Measurements from ENCODE around the gene ETS1. TPM values are rescaled to one million over a fixed set of nuclear protein-coding genes. Genes with fewer than 3 reads are reported as not detected.

ETS1 gene
- total RNA-seq, 1 experiment from 2014 or later = 29.9 TPM

DNA sequence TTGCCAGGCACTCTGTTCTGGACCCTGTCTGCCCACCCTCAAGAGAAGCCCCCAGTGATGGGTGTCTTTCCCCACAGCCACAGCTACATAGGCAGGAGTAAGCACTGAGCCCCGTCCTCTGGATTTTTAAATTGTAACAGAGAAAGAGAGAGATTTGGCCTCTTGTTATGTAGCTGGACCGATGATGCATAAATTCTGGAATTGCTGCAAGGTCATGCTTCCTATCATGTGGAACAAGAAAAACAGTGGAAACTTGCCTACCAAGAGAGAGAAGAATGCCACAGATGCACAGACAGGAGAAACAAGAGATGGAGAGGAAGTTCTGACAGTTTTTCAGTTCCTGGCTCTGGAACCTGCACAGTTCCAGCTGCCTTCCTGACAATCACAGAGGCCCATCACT is 150.2 kb downstream of the ETS1 start:
- Mint-ChIP-seq H3K4me1 (no peaks in the 10 kb centered on the region), H3K4me3 (no peak overlapping the region), H3K36me3 (ENCODE audit: insufficient read depth in 1 of 3, low read depth in 3 of 3) (no peaks in the 10 kb centered on the region), H3K27me3 (ENCODE audit: low read depth) (no peaks in the 10 kb centered on the region; the same call in 1 of the 2 replicates), H3K27ac (no peak overlapping the region), H3K9me3 (no peaks in the 10 kb centered on the region)
- DNase-seq = no peak
- H4K20me1 ChIP-seq (ENCODE audit: control insufficient read depth, insufficient read depth, insufficient read length) = no peaks in the 10 kb centered on the region
- H3K9ac ChIP-seq (ENCODE audit: extremely low read depth, insufficient read length, low read length) = no peak overlapping the region
- H3T11ph ChIP-seq (ENCODE audit: low read length) = no peak overlapping the region
- H3K18ac ChIP-seq (ENCODE audit: insufficient read length, low read depth, low read length) = no peak overlapping the region
- H2AK5ac ChIP-seq (ENCODE audit: insufficient read length, low read length) = no peak overlapping the region
- H3K4ac ChIP-seq (ENCODE audit: low read depth, low read length) = no peak overlapping the region
- H3K9me3 ChIP-seq (ENCODE audit: control insufficient read depth, low read depth, low read length) = no peaks in the 10 kb centered on the region
- no peak overlapping the region for H3K14ac ChIP-seq (ENCODE audit: insufficient read depth, low read length)
- no peak overlapping the region for H2BK12ac ChIP-seq (ENCODE audit: insufficient read length, low read depth, low read length)
- H3K23ac ChIP-seq (ENCODE audit: insufficient read length, low read depth, low read length) = no peak overlapping the region
- H3K56ac ChIP-seq (ENCODE audit: insufficient read length, low read depth, low read length) = no peak overlapping the region
- no peaks in the 10 kb centered on the region for H3K79me2 ChIP-seq (ENCODE audit: insufficient read depth, low read length)
- no peak overlapping the region for H2BK5ac ChIP-seq (ENCODE audit: insufficient read length, low read length)
- H2BK15ac ChIP-seq (ENCODE audit: low read depth, low read length) = no peak overlapping the region
- H3K27me3 ChIP-seq (ENCODE audit: insufficient read depth, low read length) = no peaks in the 10 kb centered on the region
- H2AFZ ChIP-seq (ENCODE audit: low read length) = no peak overlapping the region
- H4K5ac ChIP-seq (ENCODE audit: insufficient read length, low read depth, low read length) = no peak overlapping the region
- H3K4me2 ChIP-seq (ENCODE audit: insufficient read depth, insufficient read length, low read length) = no peak overlapping the region
- H3K27ac ChIP-seq (ENCODE audit: insufficient read length, low read depth, low read length) = no peak overlapping the region
- H2BK20ac ChIP-seq (ENCODE audit: low read depth, low read length, poor library complexity, severe bottlenecking) = no peak overlapping the region
- TF ChIP-seq, protein P1, sequence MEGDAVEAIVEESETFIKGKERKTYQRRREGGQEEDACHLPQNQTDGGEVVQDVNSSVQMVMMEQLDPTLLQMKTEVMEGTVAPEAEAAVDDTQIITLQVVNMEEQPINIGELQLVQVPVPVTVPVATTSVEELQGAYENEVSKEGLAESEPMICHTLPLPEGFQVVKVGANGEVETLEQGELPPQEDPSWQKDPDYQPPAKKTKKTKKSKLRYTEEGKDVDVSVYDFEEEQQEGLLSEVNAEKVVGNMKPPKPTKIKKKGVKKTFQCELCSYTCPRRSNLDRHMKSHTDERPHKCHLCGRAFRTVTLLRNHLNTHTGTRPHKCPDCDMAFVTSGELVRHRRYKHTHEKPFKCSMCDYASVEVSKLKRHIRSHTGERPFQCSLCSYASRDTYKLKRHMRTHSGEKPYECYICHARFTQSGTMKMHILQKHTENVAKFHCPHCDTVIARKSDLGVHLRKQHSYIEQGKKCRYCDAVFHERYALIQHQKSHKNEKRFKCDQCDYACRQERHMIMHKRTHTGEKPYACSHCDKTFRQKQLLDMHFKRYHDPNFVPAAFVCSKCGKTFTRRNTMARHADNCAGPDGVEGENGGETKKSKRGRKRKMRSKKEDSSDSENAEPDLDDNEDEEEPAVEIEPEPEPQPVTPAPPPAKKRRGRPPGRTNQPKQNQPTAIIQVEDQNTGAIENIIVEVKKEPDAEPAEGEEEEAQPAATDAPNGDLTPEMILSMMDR (conservative IDR thresholded peaks at IDR 0.05) = no peak
- no peak overlapping the region for H2BK120ac ChIP-seq (ENCODE audit: low read depth, low read length, poor library complexity, severe bottlenecking)
- H3K4me1 ChIP-seq (ENCODE audit: insufficient read depth, low read length) = no peaks in the 10 kb centered on the region
- no peak overlapping the region for H4K91ac ChIP-seq (ENCODE audit: insufficient read length, low read depth, low read length)
- no peaks in the 10 kb centered on the region for H3K23me2 ChIP-seq (ENCODE audit: insufficient read length, low read depth, low read length, poor library complexity, severe bottlenecking)
- no peak overlapping the region for H4K8ac ChIP-seq (replicated peaks; ENCODE audit: insufficient read length, low read depth, low read length)
- no peaks in the 10 kb centered on the region for H3K79me1 ChIP-seq (ENCODE audit: insufficient read depth, low read depth, low read length, poor library complexity, severe bottlenecking)
- no CpG with 5 or more reads among the region's 2 CpGs for WGBS (ENCODE audit: extremely low coverage, insufficient read length, low lambda C conversion rate)

Data from H9 (cell line).